ENCODE measurements around the gene PARP1.

DNA sequence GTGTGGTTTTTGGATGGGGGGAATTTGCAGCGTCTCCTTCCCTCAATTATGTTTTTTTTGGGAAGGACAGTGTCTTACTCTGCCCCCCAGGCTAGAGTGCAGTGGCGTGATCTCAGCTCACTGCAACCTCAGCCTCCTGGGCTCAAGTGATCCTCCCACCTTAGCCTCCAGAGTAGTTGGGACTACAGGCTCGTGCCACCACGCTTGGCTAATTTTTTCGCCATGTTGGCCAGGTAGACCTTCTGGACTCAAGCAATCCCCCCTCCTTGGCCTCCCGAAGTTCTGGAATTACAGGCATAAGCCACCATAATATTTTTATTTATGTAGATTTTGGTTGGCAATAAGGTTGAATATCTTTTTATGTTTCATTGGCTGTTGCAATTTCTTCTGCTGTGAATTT is 9.5 kb upstream of the PARP1 start:
- TF ChIP-seq, protein P1, sequence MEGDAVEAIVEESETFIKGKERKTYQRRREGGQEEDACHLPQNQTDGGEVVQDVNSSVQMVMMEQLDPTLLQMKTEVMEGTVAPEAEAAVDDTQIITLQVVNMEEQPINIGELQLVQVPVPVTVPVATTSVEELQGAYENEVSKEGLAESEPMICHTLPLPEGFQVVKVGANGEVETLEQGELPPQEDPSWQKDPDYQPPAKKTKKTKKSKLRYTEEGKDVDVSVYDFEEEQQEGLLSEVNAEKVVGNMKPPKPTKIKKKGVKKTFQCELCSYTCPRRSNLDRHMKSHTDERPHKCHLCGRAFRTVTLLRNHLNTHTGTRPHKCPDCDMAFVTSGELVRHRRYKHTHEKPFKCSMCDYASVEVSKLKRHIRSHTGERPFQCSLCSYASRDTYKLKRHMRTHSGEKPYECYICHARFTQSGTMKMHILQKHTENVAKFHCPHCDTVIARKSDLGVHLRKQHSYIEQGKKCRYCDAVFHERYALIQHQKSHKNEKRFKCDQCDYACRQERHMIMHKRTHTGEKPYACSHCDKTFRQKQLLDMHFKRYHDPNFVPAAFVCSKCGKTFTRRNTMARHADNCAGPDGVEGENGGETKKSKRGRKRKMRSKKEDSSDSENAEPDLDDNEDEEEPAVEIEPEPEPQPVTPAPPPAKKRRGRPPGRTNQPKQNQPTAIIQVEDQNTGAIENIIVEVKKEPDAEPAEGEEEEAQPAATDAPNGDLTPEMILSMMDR (IDR thresholded peaks at IDR 0.05), result no peak
- TF ChIP-seq SIN3A (IDR thresholded peaks at IDR 0.05; ENCODE audit: borderline replicate concordance, insufficient read depth, low read depth, low read length), result no peak
- no peak for TF ChIP-seq TCF7L2 (IDR thresholded peaks at IDR 0.05; ENCODE audit: low read depth, low read length)
